Glutamatergic neuron (in vitro differentiated cells): ENCODE results near the gene ASF1A. TPM values are rescaled to one million over a fixed set of nuclear protein-coding genes. Genes with fewer than 3 reads are reported as not detected.

ENCODE experiments used
- DNase-seq: peaks from one replicate; pipeline ENCODE4 v3.0.0; 2022
- H3K27ac Mint-ChIP-seq: one replicate; pipeline ENCODE4 v1.8.0; 2020; ENCODE audit warnings: mild to moderate bottlenecking, mixed read lengths, inconsistent platforms; ENCODE audit not compliant: unreplicated experiment
- H3K27me3 Mint-ChIP-seq: one replicate; pipeline ENCODE4 v1.8.0; 2020; ENCODE audit warnings: mild to moderate bottlenecking, moderate library complexity, mixed read lengths, inconsistent platforms; ENCODE audit not compliant: unreplicated experiment
- H3K36me3 Mint-ChIP-seq: one replicate; pipeline ENCODE4 v1.8.0; 2020; ENCODE audit warnings: mild to moderate bottlenecking, mixed read lengths, inconsistent platforms; ENCODE audit not compliant: unreplicated experiment
- H3K4me1 Mint-ChIP-seq: one replicate; pipeline ENCODE4 v1.8.0; 2020; ENCODE audit warnings: mild to moderate bottlenecking, low read depth, mixed read lengths, inconsistent platforms; ENCODE audit not compliant: unreplicated experiment
- H3K4me3 Mint-ChIP-seq: one replicate; pipeline ENCODE4 v1.8.0; 2020; ENCODE audit warnings: mild to moderate bottlenecking, mixed read lengths, inconsistent platforms; ENCODE audit not compliant: unreplicated experiment
- H3K9me3 Mint-ChIP-seq: one replicate; pipeline ENCODE4 v1.8.0; 2020; ENCODE audit warnings: mild to moderate bottlenecking, moderate library complexity, mixed read lengths, inconsistent platforms; ENCODE audit not compliant: unreplicated experiment
- CTCF ChIP-seq: fragments of 200-600 bp; sonication (generic); IDR thresholded peaks from one replicate; pipeline ENCODE4 v1.5.0; 2021; ENCODE audit not compliant: partially characterized antibody, unreplicated experiment
- total RNA-seq: library from RNA; stranded (reverse); fragmentation: NEBNext Ultra II Directional; extraction: Animal tissue kit (Norgen Biotek cat#: 25700); gene quantifications from one replicate; pipeline ENCODE4 v1.2.1, GENCODE V29; 2021; ENCODE audit not compliant: unreplicated experiment

The ASF1A gene
- total RNA-seq, 1 donor from 2014 or later = 56.1 TPM

- peaks cover 13% of the 10 kb centered on the region for H3K9me3 Mint-ChIP-seq
- no peak for TF ChIP-seq CTCF
Observed at GRCh38 chr6:118894425-118895260, 691 bp downstream of the ASF1A start.

GRCh38 chr6:118895261-118895560 lies 1.3 kb downstream of the ASF1A start:
- no peak for DNase-seq
- no peak for TF ChIP-seq CTCF
- Mint-ChIP-seq H3K4me1 (peaks cover 43% of the 10 kb centered on the region), H3K36me3 (no peaks in the 10 kb centered on the region), H3K9me3 (peaks cover 13% of the 10 kb centered on the region), H3K27me3 (peaks cover 9% of the 10 kb centered on the region), H3K4me3 (peak overlapping the region; percentile 87), H3K27ac (peak overlapping the region; percentile 90)

More at GRCh38 chr6:118894425-118895260, 691 bp downstream of the ASF1A start:
- Mint-ChIP-seq H3K4me1 (peaks cover 37% of the 10 kb centered on the region), H3K27me3 (peaks cover 9% of the 10 kb centered on the region), H3K4me3 (peak overlapping the region; percentile 95), H3K36me3 (no peaks in the 10 kb centered on the region), H3K27ac (peak overlapping the region; percentile 99)
- peak; percentile 71 for DNase-seq

GRCh38 chr6:118895859-118896258 lies 1.9 kb downstream of the ASF1A start:
- Mint-ChIP-seq H3K36me3 (no peaks in the 10 kb centered on the region), H3K27ac (peak overlapping the region; percentile 92), H3K9me3 (peaks cover 13% of the 10 kb centered on the region), H3K4me3 (peak overlapping the region; percentile 93), H3K4me1 (peaks cover 49% of the 10 kb centered on the region), H3K27me3 (peaks cover 9% of the 10 kb centered on the region)
- no peak for TF ChIP-seq CTCF
- DNase-seq = no peak

- peaks cover 13% of the 10 kb centered on the region for H3K9me3 Mint-ChIP-seq
- DNase-seq = no peak
Observed at GRCh38 chr6:118896339-118897136, 2.6 kb downstream of the ASF1A start.

More at GRCh38 chr6:118896339-118897136, 2.6 kb downstream of the ASF1A start:
- peak; percentile 26 for TF ChIP-seq CTCF
- Mint-ChIP-seq H3K27ac (peak overlapping the region; percentile 92), H3K4me3 (peak overlapping the region; percentile 93), H3K36me3 (no peaks in the 10 kb centered on the region), H3K27me3 (peaks cover 9% of the 10 kb centered on the region), H3K4me1 (peaks cover 48% of the 10 kb centered on the region)
